AG20443 (cell line): ENCODE measurements around the gene BMP6.

ENCODE experiments used
- DNase-seq: peaks from one replicate; pipeline ENCODE4 v3.0.0; 2012; ENCODE audit warnings: low spot score, mixed read lengths

BMP6 gene

GRCh38 chr6:7747901-7748504 lies 22.1 kb downstream of the BMP6 start:
- no peak for DNase-seq

DNA sequence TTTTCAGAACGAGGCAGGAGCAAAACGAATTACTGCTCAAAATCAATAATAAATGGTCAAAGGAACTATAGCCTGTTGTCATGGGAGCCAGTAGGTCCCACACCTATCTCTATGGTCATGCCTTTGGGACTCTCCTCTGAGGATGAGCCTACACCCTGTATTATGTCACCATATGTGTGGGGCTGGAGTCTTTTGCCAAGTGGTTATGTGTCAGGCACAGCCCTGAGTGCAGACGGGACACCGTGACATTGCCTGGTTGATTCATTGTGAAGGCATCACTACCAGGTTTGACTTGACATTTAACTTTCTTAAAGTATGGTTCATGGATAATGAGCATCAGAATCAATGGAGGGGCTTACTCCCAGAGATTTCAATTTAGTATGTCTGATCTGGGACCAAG lies 23.6 kb downstream of the BMP6 start:
- DNase-seq: peak; percentile 32

- no peak for DNase-seq
These were observed 24.3 kb downstream of the BMP6 start for GRCh38 chr6:7750197-7750596.

DNA sequence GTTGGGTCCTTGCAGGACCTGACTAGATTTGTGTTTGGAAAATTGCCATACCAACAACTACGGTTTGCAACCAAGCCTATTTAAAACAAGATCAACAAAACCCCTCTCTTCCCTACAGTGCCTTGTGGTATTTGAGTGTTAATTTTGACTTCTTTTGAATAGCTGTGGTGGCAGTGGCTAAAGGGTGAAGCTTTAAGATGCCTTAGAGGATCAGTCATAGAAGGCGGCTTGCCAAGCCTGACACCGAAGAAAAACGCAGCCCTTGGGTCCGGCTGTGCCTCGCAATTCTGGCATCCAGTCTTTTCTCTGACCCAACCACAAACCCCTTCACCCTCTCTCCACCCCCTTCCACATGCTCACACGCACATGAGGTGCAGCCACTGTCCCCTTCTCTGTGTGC lies 32.6 kb downstream of the BMP6 start:
- DNase-seq: peak; percentile 91

DNA sequence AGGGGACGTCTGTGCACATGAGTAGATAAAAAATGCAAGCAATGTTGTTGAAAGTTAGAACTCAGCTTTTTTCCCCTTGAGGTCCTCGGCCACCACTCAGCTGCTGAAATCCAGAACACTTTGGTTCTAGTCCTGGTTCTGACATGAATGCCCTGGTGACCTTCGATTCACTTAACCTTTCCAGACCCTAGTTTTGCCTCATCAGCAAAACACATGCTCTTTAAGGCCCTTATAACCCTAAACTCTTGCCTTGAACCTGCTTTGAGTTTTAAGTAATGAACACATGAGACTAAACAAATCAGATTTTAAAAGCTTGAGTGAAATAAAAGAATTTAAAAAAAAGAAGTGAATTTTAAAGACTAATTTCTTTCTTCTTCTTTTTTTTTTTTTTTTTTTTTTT lies 33.4 kb downstream of the BMP6 start:
- DNase-seq: no peak

DNA sequence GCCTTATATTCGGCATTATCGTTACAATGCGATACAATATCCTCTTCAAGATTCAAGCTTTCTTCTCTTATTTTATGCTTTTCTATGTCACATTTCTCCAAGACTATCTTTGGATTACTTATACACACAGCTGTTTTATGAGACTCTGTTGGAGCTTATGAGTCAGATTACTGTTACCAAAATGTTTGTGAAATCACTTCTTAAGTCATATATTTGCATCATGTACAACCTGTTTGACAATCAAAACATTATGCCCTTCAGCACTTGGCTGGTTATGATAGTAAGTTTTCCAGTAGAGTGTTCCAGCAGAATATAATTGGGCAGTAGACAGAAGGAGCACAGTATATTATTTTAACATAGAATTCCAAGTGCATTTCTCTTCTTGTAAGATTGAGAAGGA lies 35.2 kb downstream of the BMP6 start:
- peak; percentile 25 for DNase-seq

DNA sequence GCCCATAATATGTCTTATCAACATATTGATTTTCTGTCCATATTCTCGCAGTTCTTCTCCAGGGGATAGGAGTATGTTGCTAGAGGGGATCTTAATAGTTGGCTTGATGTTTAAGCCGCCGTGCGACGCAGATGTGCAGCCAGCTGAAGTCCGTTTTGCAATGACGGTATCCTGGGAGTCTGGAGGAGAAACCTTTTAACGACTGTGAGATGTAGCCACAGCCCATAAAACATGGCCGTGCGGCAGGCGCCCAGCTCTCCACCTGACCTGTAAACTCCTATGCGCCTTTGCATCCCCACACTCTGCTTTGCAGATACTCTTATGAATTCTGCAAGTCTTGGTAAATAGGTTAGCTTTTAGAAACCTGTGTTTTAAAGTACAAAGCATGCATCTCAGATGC lies 36.9 kb downstream of the BMP6 start:
- no peak for DNase-seq

GRCh38 chr6:7763881-7764280 lies 38.0 kb downstream of the BMP6 start:
- DNase-seq: no peak

DNA sequence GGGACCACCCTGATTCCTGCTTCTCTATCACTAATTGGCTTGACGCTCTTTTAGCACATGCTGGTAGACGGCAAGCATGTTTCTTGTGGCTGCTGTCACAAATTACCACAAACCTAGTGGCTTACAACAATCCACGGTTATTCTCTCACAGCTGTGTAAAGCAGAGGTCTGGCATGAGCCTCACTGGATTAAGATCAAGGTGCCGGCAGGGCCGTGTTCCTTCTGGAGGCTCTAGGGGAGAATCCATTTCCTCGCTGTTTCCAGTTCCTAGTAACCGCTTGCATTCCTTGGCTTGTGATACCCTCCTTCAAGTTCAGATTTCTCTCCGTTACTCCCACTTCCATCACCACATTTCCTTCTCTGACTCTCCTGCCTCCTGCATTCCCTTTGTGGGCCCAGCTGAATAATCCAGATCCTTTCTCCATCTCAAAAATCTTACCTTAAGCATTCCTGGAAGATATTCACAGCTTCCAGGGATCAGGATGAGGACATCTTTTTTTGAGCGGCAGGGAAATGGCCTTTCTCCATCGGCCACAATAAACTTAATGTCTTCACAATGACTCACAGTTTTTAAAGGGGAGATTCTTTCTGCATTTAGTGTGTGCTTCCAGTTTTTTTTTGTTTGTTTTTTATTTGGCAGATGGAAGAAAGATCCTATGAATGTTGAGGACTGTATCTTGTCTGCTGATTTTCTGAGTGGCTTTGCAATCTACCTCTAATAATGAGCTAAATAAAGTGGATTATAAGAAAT lies 39.9 kb downstream of the BMP6 start:
- DNase-seq: peak; percentile 74

DNA sequence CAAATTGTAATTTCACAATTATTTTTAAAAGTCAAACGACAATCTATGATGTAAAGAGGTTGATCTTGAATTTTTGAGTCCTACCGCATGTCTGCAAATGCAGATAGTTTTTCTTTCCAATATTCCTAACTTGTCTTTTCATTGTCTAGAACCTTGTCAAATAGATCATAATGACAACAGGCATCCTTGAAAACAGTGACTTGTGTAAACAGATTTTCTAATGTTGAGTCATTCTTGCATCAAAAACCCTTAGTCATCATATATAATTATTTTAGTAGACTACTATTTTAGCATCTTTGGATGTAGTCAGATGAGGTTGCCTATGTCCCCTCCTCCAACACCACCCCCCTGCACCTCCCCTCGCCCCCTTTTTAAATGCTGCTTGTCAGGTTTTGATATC lies 43.8 kb downstream of the BMP6 start:
- DNase-seq: peak; percentile 34

GRCh38 chr6:7770111-7770510 lies 44.2 kb downstream of the BMP6 start:
- no peak for DNase-seq

DNA sequence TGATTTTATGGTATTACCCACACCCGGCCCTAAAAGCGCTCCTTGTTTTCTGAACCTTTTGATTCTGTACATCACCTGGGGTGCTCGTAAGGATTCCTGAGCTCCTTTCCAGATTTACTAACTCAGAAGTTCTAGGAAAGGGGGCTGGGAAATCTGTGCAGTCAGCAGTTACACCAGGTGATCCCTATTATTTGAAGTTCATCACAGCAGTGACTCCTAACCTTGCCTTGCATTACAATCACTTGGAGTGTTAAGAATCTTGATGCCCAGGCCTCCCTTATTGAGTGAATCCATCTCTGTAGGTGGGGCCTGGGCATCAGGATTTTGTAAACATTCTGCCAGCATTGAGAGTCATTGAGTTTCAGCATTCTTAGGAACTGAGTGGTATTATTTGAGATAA lies 44.7 kb downstream of the BMP6 start:
- no peak for DNase-seq

DNA sequence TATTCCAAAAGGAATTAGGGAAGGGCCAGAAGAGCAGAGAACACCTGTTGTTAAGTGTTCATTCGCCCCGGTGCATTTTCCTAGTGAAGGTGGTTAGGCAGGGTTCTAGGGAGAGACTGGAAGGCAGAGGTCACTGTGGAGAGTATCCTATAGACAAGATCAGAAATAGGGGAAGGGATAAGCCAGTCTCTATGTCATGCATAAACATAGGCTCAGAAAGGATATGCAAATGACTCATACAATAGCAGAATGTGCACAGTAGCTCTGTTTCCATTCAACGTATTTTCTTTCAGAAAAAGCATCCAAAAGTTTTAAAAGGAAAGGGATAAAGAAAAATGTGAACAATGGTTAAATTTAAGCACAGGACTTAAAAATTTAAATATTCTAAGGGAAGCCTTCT lies 47.4 kb downstream of the BMP6 start:
- DNase-seq: no peak

GRCh38 chr6:7773914-7774313 lies 48.0 kb downstream of the BMP6 start:
- DNase-seq: no peak

DNA sequence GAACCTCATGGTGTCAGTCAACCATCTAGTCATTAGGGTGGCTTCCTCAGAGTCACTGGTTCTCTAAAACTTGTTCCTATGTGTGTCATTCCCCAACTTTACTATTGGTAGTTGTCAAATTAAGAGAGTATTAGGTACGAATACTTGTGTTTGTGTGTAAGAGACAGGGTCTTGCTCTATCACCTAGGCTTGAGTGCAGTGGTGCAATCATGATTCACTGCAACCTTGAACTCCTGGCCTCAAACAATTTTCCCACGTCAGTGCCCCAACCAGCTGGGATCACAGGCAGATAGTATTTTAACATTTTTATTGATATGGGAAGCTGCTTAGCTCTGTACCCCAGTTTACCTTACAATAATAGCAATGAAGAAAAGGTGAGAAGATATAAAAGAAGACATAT lies 50.6 kb downstream of the BMP6 start:
- no peak for DNase-seq

GRCh38 chr6:7777074-7777473 lies 51.2 kb downstream of the BMP6 start:
- DNase-seq: no peak

DNA sequence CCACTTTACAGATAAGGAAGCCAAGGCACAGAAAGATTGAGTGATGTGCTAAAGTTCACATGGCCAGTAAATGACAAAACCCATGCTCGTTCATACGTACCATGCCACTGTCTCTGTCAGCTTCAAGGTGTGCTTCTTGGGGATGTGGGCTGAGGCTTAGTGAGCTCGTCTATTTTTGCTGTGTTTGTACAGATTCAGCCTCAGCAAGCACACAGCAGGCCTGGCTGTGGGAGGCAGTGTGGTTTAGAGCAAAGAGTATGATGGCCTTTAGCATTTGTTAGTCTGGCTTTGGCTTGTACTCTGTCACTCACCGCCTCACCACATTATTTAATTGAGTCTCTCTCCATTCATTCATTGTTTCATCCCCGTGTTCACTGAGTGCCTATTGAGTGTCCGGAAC lies 55.3 kb downstream of the BMP6 start:
- no peak for DNase-seq

- no peak for DNase-seq
These were observed 58.3 kb downstream of the BMP6 start for GRCh38 chr6:7784248-7784647.

DNA sequence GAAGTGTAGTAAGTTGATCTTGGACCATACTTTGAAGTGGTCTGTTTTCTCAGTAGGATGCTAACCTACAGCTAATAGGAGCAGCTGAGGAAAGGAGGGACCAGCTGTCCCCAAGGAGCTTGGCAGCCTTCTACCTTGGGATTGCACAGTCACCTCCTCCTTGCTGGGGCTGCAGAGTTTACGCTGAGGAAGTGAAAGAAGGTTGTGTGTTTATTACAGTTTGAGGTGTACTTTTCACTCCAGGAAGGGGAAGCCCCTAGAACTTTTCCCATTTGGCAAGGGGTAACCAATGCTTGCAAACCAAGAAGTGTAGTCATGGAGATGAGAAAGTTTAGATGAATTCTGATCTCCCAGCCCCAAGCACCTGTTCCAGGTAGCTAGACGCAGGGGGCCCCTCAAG lies 58.8 kb downstream of the BMP6 start:
- DNase-seq: no peak

GRCh38 chr6:7785243-7786035 lies 59.5 kb downstream of the BMP6 start:
- DNase-seq: no peak

- peak; percentile 27 for DNase-seq
These were observed 60.3 kb downstream of the BMP6 start for GRCh38 chr6:7786214-7786661.

DNA sequence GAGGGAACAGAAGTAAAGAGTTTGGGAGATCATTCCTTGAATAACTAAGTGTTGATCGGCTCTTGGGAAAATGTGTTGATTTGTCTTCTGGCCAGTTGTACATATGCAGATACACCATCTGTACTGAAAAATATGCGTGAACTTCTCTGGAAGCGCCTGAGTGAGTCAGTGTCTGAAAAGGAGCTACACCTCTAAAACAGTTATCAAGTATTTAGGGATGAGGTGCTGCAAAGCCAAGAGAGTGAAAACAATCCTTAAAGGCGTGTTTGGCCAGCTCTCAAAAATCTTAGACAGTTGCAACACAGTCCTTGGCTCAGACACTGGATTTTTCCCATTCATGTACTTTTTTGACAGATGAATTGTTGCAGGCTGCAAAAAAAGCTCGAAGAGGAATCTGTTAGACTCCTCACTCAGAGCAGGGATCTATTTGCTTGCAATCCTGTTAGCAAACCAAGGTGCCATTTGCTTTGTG lies 61.3 kb downstream of the BMP6 start:
- peak; percentile 74 for DNase-seq

DNA sequence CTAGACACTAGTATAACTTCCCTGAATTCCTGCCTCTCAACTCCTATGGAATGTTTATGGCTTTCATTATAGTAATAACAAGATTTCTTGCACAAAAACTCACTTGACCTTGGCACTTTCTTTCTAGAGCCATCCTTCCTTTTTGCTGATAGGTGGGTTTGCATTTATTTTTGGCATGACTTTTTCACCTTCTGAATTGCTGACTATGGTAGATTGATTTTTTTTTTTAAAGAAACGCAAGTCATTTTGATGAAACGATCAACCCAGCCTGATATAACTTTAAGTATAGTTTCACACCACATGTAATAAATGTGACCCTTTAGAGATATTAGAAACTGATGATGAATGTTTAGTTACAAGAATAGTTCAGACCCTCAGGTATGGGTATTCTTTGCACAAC lies 61.8 kb downstream of the BMP6 start:
- DNase-seq: no peak
